ENCODE results near the gene COQ8B.

The COQ8B gene

DNA sequence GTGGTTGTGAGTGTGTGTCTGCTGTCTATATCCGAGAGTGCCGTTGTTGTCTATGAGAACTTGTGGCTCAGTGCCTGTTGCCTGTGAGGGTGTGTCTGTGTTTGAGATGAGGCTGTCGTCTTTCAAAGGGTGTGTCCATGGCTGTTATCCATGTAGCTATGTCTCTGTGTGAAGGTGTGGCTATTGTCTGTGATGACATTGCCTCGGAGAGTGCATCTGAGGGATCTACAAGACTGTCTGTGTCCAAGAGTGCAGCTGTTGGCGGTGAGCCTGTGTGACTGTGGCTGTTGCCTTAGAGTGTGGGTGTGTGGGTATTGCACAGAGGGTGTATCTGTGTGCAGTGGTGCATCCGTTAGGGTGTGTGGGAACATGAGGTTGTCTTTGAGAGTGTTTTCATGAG, 31.1 kb downstream of the COQ8B start:
- POLR2A ChIA-PET (ENCODE audit: low non-redundant PET): no interaction called here
- no peak for TF ChIP-seq CTCF (conservative IDR thresholded peaks at IDR 0.05; ENCODE audit: low read depth)
- H3K27ac ChIP-seq: peak overlapping the region; percentile 66
- DNase-seq (ENCODE audit: low spot score): no peak
- CTCF ChIA-PET: interaction anchor here (0.9 kb wide), 1 partner anchor 22 kb away, joined by 3 read pairs; no protein-coding TSS in a partner anchor

- H3K27ac ChIP-seq: peak overlapping the region; percentile 66
- DNase-seq (ENCODE audit: low spot score): no peak
- TF ChIP-seq CTCF (conservative IDR thresholded peaks at IDR 0.05; ENCODE audit: low read depth): no peak
- ChIA-PET CTCF (no interaction called here), POLR2A (ENCODE audit: low non-redundant PET) (no interaction called here)
Measured at GRCh38 chr19:40685016-40685526, 31.6 kb downstream of the COQ8B start.

GRCh38 chr19:40684280-40684679, 32.4 kb downstream of the COQ8B start:
- ChIA-PET CTCF (no interaction called here), POLR2A (ENCODE audit: low non-redundant PET) (no interaction called here)
- TF ChIP-seq CTCF (conservative IDR thresholded peaks at IDR 0.05; ENCODE audit: low read depth): no peak
- peak overlapping the region; percentile 66 for H3K27ac ChIP-seq
- DNase-seq (ENCODE audit: low spot score): no peak

- CTCF ChIA-PET: no interaction called here
- DNase-seq (ENCODE audit: low spot score): no peak
- no peak for TF ChIP-seq CTCF (conservative IDR thresholded peaks at IDR 0.05; ENCODE audit: low read depth)
- peak overlapping the region; percentile 10; the same call in 1 of the 2 replicates for H3K27ac ChIP-seq
- POLR2A ChIA-PET (ENCODE audit: low non-redundant PET): no interaction called here
Measured at GRCh38 chr19:40683437-40683836, 33.2 kb downstream of the COQ8B start.

DNA sequence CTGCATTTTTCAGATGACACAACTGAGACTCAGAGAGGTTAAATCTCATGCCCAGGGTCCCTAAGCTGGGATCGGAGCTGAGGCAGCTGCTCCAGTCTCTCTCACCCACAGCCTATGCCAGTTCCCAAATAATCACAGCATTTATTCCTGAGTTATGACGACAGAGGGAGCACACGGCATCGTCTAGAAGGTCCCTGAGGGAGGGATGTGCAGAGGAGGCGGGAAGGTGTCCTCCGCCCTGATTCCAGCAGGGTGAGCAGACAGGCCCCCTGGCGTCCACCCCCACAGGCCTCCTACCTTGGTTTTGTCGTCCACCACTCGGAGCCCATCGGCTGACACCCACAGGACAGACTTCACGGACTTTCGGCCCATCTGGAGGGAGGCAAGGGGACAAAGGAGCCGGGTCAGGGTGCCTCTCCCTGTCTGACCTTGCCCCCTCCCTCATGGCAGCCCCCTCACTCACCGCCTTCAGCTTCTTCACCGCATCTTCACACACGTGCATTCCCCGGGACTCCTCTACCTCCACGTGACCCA, 34.2 kb downstream of the COQ8B start:
- ChIA-PET POLR2A (ENCODE audit: low non-redundant PET) (no interaction called here), CTCF (no interaction called here)
- no peak for TF ChIP-seq CTCF (conservative IDR thresholded peaks at IDR 0.05; ENCODE audit: low read depth)
- no peak for DNase-seq (ENCODE audit: low spot score)
- no peak overlapping the region; the same call in 1 of the 2 replicates for H3K27ac ChIP-seq

DNA sequence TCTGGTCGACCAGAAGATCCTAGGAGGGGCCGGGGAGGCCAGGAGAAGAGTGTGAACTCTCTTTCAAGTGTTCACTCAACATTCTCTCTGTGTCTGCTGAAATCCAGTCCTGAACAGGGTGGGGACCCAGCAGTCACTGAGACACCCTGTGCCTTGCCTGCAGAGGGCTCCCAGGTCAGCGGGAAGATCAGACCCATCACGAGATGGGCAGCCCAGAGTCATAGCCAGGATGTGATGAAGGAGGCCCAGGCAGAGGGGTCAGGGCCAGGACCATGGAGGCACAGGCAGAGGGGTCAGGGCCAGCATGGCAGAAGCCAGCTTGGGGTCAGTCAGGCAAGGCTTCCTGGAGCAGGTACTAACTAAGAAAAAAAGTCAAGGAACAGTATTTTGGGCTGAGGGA, 35.6 kb downstream of the COQ8B start:
- peak overlapping the region; percentile 16; the same call in 1 of the 2 replicates for H3K27ac ChIP-seq
- DNase-seq (ENCODE audit: low spot score): no peak
- TF ChIP-seq CTCF (conservative IDR thresholded peaks at IDR 0.05; ENCODE audit: low read depth): no peak
- CTCF ChIA-PET: no interaction called here
- POLR2A ChIA-PET (ENCODE audit: low non-redundant PET): no interaction called here

All from RWPE1 (cell line).